DMS153 (cell line): ENCODE results near the gene CDC14C.

Experiments
- DNase-seq: peaks from one replicate; lab custom pipeline; 2025; lab: John Stamatoyannopoulos, UW

Gene CDC14C

GRCh38 chr7:48976253-48976652, 51.9 kb downstream of the CDC14C start:
- DNase-seq = no peak

DNA sequence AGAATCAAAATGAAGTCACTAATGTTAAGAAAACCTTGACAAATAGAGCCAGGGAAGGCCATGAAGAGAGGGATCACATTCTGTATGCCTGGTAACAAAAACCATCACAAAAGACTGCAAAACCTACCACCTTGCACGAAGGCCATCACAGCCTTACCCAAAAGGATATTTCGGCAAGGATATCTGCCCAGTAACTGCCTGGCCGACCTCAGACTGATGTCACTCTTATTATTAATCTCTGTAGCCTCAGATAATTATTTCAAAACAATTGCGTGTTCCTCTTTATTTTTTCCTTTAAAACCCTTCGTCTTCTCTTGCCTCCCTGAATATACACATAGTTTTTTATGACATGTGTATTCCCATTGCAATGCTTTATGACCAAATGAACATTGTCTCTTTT, 52.5 kb downstream of the CDC14C start:
- no peak for DNase-seq
